ENCODE results near the gene DBP. TPM values are rescaled to one million over a fixed set of nuclear protein-coding genes. Genes with fewer than 3 reads are reported as not detected.

DBP gene
- total and polyA plus RNA-seq, 2 donors (not counting 1 experiment from before 2014, with no cell fraction given): 4.8 to 23.6 TPM

DNA sequence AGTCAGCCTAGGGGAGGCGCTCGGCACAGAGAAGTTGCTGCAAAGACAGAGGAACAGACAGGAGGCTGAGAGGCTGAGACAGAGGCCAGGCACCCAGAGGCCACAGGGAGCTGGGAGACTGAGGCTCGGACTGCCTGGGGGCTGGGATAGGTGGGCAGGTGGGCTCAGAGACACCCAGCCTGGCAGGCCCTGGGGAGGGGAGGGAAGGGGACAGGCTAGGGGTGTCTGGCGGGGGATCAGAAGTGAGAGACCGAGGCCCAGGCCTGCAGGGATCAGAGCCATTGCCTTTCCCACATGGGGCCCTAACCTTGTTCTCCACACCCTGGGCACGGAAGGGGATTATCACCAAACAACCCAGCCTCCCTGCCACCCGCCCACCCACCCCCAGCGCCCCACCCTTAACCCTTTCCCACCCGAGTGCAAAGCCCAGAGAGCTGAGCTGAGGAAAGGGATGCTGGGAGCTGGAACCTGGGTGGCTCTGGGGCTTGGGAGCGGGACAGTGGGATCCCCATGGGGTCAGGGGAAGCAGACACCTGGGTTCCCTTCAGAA is 34.3 kb upstream of the DBP start:
- no peak for TF ChIP-seq EZH2 (IDR thresholded peaks at IDR 0.05; ENCODE audit: low read length, missing control alignments)
- TF ChIP-seq, protein P1, sequence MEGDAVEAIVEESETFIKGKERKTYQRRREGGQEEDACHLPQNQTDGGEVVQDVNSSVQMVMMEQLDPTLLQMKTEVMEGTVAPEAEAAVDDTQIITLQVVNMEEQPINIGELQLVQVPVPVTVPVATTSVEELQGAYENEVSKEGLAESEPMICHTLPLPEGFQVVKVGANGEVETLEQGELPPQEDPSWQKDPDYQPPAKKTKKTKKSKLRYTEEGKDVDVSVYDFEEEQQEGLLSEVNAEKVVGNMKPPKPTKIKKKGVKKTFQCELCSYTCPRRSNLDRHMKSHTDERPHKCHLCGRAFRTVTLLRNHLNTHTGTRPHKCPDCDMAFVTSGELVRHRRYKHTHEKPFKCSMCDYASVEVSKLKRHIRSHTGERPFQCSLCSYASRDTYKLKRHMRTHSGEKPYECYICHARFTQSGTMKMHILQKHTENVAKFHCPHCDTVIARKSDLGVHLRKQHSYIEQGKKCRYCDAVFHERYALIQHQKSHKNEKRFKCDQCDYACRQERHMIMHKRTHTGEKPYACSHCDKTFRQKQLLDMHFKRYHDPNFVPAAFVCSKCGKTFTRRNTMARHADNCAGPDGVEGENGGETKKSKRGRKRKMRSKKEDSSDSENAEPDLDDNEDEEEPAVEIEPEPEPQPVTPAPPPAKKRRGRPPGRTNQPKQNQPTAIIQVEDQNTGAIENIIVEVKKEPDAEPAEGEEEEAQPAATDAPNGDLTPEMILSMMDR (conservative IDR thresholded peaks at IDR 0.05 in 1 of 2, IDR thresholded peaks at IDR 0.05 in 1 of 2; ENCODE audit: low read depth in 1 of 2, low read length in 2 of 2): no peak
- no peak for DNase-seq (ENCODE audit: low read depth in 2 of 2)
- Histone ChIP-seq H3K27ac (ENCODE audit: insufficient read depth, low read length) (no peak overlapping the region), H3K27me3 (ENCODE audit: control insufficient read depth, insufficient read depth, low read length) (no peaks in the 10 kb centered on the region), H3K9me3 (ENCODE audit: control insufficient read depth, insufficient read depth, low read depth, low read length) (no peaks in the 10 kb centered on the region), H3K9ac (ENCODE audit: insufficient read depth, low read length) (no peak overlapping the region), H3K4me3 (replicated peaks in 1 of 4; ENCODE audit: control extremely low read depth in 1 of 4, insufficient read depth in 1 of 4, low read depth in 3 of 4, low read length in 4 of 4) (no peak overlapping the region), H2AFZ (ENCODE audit: low read length) (no peak overlapping the region), H3K36me3 (ENCODE audit: control insufficient read depth, insufficient read depth, low read length) (no peaks in the 10 kb centered on the region), H3K4me1 (ENCODE audit: control insufficient read depth, extremely low read depth, insufficient read depth, low read length) (no peaks in the 10 kb centered on the region), H3K79me2 (ENCODE audit: control insufficient read depth, insufficient read depth, low read length) (no peaks in the 10 kb centered on the region), H3K4me2 (ENCODE audit: extremely low read depth, insufficient read depth, low read length) (no peak overlapping the region), H4K20me1 (ENCODE audit: control insufficient read depth, extremely low read depth, insufficient read depth, low read length) (no peaks in the 10 kb centered on the region)

DNA sequence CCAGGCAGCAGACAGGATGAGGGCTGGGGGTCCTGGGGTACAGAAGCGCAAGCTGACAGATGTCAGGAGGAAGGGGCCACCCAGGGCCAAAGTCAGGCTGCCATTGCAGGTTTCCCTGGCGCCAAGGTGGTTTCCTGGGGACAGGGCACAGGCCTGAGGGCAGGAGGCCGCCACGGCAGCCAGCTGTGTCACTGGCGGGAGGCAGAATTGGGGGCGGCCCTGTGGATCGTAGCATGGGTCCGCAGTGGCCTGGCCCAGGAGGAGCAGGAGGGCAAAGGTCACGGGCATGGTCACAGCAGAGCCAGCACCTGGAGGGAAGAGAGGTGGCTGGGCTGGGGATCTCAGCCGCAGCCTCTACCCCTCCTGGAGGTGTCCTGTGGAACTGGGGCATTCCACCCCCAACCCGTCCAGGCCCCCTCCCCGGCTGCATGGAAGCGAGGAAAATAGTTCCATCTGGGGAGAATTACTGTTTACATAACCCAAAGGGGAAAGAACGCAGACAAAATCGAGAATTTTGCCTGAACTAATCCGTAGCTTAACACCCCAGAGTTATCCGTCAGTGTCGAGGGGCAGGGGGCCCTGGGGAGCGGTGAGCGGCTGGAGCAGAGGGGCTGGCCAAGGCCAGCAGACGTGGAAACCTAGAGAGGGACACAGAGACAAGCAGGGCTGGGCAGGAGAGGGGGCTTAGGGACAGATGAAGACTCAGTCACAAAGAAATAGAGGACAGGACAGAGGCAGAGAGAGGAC is 33.7 kb upstream of the DBP start:
- H3K4me2 ChIP-seq (ENCODE audit: extremely low read depth, insufficient read depth, low read length): no peak overlapping the region
- no peak for DNase-seq (ENCODE audit: low read depth in 2 of 2)

More for the DNA sequence above, 33.7 kb upstream of the DBP start:
- Histone ChIP-seq H2AFZ (ENCODE audit: low read length) (no peak overlapping the region), H3K9ac (ENCODE audit: insufficient read depth, low read length) (no peak overlapping the region), H3K27ac (ENCODE audit: insufficient read depth, low read length) (no peak overlapping the region), H3K4me3 (replicated peaks in 1 of 4; ENCODE audit: control extremely low read depth in 1 of 4, insufficient read depth in 1 of 4, low read depth in 3 of 4, low read length in 4 of 4) (no peak overlapping the region), H3K9me3 (ENCODE audit: control insufficient read depth, insufficient read depth, low read depth, low read length) (no peaks in the 10 kb centered on the region), H3K36me3 (ENCODE audit: control insufficient read depth, insufficient read depth, low read length) (no peaks in the 10 kb centered on the region), H3K27me3 (ENCODE audit: control insufficient read depth, insufficient read depth, low read length) (no peaks in the 10 kb centered on the region), H4K20me1 (ENCODE audit: control insufficient read depth, extremely low read depth, insufficient read depth, low read length) (no peaks in the 10 kb centered on the region), H3K4me1 (ENCODE audit: control insufficient read depth, extremely low read depth, insufficient read depth, low read length) (no peaks in the 10 kb centered on the region), H3K79me2 (ENCODE audit: control insufficient read depth, insufficient read depth, low read length) (no peaks in the 10 kb centered on the region)
- TF ChIP-seq, protein P1 (conservative IDR thresholded peaks at IDR 0.05 in 1 of 2, IDR thresholded peaks at IDR 0.05 in 1 of 2; ENCODE audit: low read depth in 1 of 2, low read length in 2 of 2): no peak
- TF ChIP-seq EZH2 (IDR thresholded peaks at IDR 0.05; ENCODE audit: low read length, missing control alignments): no peak
